NCI-H1417 treated with DMSO at 0.1 percent for 48 hours (cell line): ENCODE results near the gene CDK11B.
"Not testable (repeated sequence)": the region's sequence is repeated elsewhere in the genome, so short reads cannot be mapped to it uniquely, and the experiment has no call there.

ENCODE experiments used
- DNase-seq: peaks from one replicate; lab custom pipeline; 2025; lab: John Stamatoyannopoulos, UW

The CDK11B gene

GRCh38 chr1:1599030-1599934, 59.5 kb downstream of the CDK11B start:
- DNase-seq, result no peak

GRCh38 chr1:1598720-1599029, 60.1 kb downstream of the CDK11B start:
- DNase-seq, result no peak

- DNase-seq, result no peak
Measured at GRCh38 chr1:1598051-1598719, 60.6 kb downstream of the CDK11B start.

GRCh38 chr1:1597275-1597930, 61.4 kb downstream of the CDK11B start:
- DNase-seq, result no peak

GRCh38 chr1:1596493-1597274, 62.1 kb downstream of the CDK11B start:
- DNase-seq, result no peak

- DNase-seq, result not testable (repeated sequence)
Measured at GRCh38 chr1:1595341-1595740, 63.5 kb downstream of the CDK11B start.

- no peak for DNase-seq
Measured at GRCh38 chr1:1594602-1595260, 64.1 kb downstream of the CDK11B start.

GRCh38 chr1:1593834-1594601, 64.8 kb downstream of the CDK11B start:
- DNase-seq, result no peak

GRCh38 chr1:1591452-1591851, 67.4 kb downstream of the CDK11B start:
- no peak for DNase-seq
